ENCODE data around the gene GREB1. TPM values are rescaled to one million over a fixed set of nuclear protein-coding genes. Genes with fewer than 3 reads are reported as not detected.

GREB1 gene
- total and polyA plus RNA-seq, 2 of the 13 experiments (the other 11 are each of a cell fraction or from before 2014, with no cell fraction given) = 31.3 to 61.2 TPM

- TF ChIP-seq, protein P1, sequence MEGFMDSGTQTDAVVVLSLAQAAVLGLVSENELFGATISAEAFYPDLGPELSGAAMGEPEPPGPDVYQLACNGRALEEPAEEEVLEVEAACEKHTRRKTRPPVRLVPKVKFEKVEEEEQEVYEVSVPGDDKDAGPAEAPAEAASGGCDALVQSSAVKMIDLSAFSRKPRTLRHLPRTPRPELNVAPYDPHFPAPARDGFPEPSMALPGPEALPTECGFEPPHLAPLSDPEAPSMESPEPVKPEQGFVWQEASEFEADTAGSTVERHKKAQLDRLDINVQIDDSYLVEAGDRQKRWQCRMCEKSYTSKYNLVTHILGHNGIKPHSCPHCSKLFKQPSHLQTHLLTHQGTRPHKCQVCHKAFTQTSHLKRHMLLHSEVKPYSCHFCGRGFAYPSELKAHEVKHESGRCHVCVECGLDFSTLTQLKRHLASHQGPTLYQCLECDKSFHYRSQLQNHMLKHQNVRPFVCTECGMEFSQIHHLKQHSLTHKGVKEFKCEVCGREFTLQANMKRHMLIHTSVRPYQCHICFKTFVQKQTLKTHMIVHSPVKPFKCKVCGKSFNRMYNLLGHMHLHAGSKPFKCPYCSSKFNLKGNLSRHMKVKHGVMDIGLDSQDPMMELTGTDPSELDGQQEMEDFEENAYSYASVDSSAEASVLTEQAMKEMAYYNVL (CRISPR knock-in tag; IDR thresholded peaks at IDR 0.05; ENCODE audit: borderline replicate concordance) = no peak
- TF ChIP-seq, protein P2, sequence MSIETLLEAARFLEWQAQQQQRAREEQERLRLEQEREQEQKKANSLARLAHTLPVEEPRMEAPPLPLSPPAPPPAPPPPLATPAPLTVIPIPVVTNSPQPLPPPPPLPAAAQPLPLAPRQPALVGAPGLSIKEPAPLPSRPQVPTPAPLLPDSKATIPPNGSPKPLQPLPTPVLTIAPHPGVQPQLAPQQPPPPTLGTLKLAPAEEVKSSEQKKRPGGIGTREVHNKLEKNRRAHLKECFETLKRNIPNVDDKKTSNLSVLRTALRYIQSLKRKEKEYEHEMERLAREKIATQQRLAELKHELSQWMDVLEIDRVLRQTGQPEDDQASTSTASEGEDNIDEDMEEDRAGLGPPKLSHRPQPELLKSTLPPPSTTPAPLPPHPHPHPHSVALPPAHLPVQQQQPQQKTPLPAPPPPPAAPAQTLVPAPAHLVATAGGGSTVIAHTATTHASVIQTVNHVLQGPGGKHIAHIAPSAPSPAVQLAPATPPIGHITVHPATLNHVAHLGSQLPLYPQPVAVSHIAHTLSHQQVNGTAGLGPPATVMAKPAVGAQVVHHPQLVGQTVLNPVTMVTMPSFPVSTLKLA (IDR thresholded peaks at IDR 0.05) = no peak
These were observed 154.6 kb downstream of the GREB1 start (continued) for GRCh38 chr2:11688222-11689069.

GRCh38 chr2:11691076-11691660 is 157.3 kb downstream of the GREB1 start:
- no peaks in the 10 kb centered on the region for H3K9me3 ChIP-seq (ENCODE audit: low read length)
- no peak overlapping the region for H2AFZ ChIP-seq (ENCODE audit: low read length)
- CTCF ChIA-PET (ENCODE audit: low intra/inter-chr PET ratio, low total read pairs) = interaction anchor here (2.6 kb wide), 1 partner anchor 88 kb away, joined by 23 read pairs; no protein-coding TSS in a partner anchor
- H3K36me3 ChIP-seq (replicated peaks in 1 of 2; ENCODE audit: control insufficient read depth in 1 of 2, insufficient read depth in 2 of 2, low read length in 2 of 2) = no peaks in the 10 kb centered on the region
- no peak overlapping the region for H3K4me2 ChIP-seq (ENCODE audit: low read depth, low read length)
- H3K79me2 ChIP-seq (ENCODE audit: insufficient read depth, low read length) = no peaks in the 10 kb centered on the region
- no peak overlapping the region for H3K27ac ChIP-seq (ENCODE audit: extremely low read length, insufficient read depth, low read length)
- no peak overlapping the region for H3K4me3 ChIP-seq (replicated peaks in 1 of 3; ENCODE audit: insufficient read depth in 1 of 3, low read depth in 2 of 3, low read length in 3 of 3)
- peaks cover 20% of the 10 kb centered on the region for H3K4me1 ChIP-seq (ENCODE audit: insufficient read depth, low read length)
- H3K9ac ChIP-seq (ENCODE audit: insufficient read depth, low read depth, low read length) = no peak overlapping the region
- POLR2A ChIA-PET = no interaction called here
- intact Hi-C loops (cut with micrococcal nuclease; ENCODE audit: unreplicated experiment) = no loop called here
- 11% methylated on average over 5 of the region's 5 CpGs for WGBS (ENCODE audit: low lambda C conversion rate)
- no peak for ATAC-seq
- H4K20me1 ChIP-seq (ENCODE audit: insufficient read depth, low read length) = no peaks in the 10 kb centered on the region
- in situ Hi-C loops (cut with HindIII; ENCODE audit: extremely low pct_ligation_motif_present, low pct_unique_long_range_greater_than_20kb) = no loop called here
- no TSS peak for BruUV-seq (replicated peaks)
- FAIRE-seq = no peak
- DNase-seq (ENCODE audit: low spot score) = no peak
- peaks cover 0 to 30% of the 10 kb centered on the region in 2 experiments; a peak in 3 of 5 replicates for H3K27me3 ChIP-seq (ENCODE audit: control insufficient read depth in 1 of 2, insufficient read depth in 2 of 2, low read length in 2 of 2)
- TF ChIP-seq CHCHD3 (CRISPR knock-in tag; IDR thresholded peaks at IDR 0.05) = no peak
- no peak for TF ChIP-seq ZNF253 (CRISPR knock-in tag; IDR thresholded peaks at IDR 0.05; ENCODE audit: borderline replicate concordance)
- TF ChIP-seq, protein P3, sequence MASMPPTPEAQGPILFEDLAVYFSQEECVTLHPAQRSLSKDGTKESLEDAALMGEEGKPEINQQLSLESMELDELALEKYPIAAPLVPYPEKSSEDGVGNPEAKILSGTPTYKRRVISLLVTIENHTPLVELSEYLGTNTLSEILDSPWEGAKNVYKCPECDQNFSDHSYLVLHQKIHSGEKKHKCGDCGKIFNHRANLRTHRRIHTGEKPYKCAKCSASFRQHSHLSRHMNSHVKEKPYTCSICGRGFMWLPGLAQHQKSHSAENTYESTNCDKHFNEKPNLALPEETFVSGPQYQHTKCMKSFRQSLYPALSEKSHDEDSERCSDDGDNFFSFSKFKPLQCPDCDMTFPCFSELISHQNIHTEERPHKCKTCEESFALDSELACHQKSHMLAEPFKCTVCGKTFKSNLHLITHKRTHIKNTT (CRISPR knock-in tag; IDR thresholded peaks at IDR 0.05) = no peak
- TF ChIP-seq ZNF12 (CRISPR knock-in tag; IDR thresholded peaks at IDR 0.05) = no peak
- no peak for TF ChIP-seq ZNF547 (CRISPR knock-in tag; IDR thresholded peaks at IDR 0.05)
- TF ChIP-seq, protein P4, sequence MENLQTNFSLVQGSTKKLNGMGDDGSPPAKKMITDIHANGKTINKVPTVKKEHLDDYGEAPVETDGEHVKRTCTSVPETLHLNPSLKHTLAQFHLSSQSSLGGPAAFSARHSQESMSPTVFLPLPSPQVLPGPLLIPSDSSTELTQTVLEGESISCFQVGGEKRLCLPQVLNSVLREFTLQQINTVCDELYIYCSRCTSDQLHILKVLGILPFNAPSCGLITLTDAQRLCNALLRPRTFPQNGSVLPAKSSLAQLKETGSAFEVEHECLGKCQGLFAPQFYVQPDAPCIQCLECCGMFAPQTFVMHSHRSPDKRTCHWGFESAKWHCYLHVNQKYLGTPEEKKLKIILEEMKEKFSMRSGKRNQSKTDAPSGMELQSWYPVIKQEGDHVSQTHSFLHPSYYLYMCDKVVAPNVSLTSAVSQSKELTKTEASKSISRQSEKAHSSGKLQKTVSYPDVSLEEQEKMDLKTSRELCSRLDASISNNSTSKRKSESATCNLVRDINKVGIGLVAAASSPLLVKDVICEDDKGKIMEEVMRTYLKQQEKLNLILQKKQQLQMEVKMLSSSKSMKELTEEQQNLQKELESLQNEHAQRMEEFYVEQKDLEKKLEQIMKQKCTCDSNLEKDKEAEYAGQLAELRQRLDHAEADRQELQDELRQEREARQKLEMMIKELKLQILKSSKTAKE (CRISPR knock-in tag; IDR thresholded peaks at IDR 0.05; ENCODE audit: borderline replicate concordance) = no peak
- TF ChIP-seq KDM2A (CRISPR knock-in tag; IDR thresholded peaks at IDR 0.05; ENCODE audit: borderline replicate concordance, low read depth) = no peak
- no peak for TF ChIP-seq SSRP1 (CRISPR knock-in tag; IDR thresholded peaks at IDR 0.05)
- TF ChIP-seq FOXM1 (CRISPR knock-in tag; IDR thresholded peaks at IDR 0.05) = no peak
- TF ChIP-seq MIXL1 (CRISPR knock-in tag; IDR thresholded peaks at IDR 0.05) = no peak
- no peak for TF ChIP-seq ZNF546 (CRISPR knock-in tag; conservative IDR thresholded peaks at IDR 0.05)
- no peak for TF ChIP-seq ZNF180 (CRISPR knock-in tag; IDR thresholded peaks at IDR 0.05; ENCODE audit: borderline replicate concordance, low read depth)
- no peak for TF ChIP-seq DNMT3B (CRISPR knock-in tag; conservative IDR thresholded peaks at IDR 0.05)

Data from HepG2 (cell line).